Fibroblast of lung (primary cell): ENCODE results near the gene GRSF1. TPM values are rescaled to one million over a fixed set of nuclear protein-coding genes. Genes with fewer than 3 reads are reported as not detected.
A peak's percentile ranks its signal among the peaks of the same experiment; 100 is the strongest.
"Not testable (repeated sequence)": the region's sequence is repeated elsewhere in the genome, so short reads cannot be mapped to it uniquely, and the experiment has no call there.

Experiments
- DNase-seq, 2 donors: peaks; one replicate each; pipeline versions ENCODE4 v3.0.0 to v3.0.0-alpha.2; 2010; ENCODE audit warnings: low read depth in 2 of 2
- H2AFZ ChIP-seq: 2 replicates; pipeline ENCODE4 v1.5.1; 2012; ENCODE audit warnings: low read length, control low read depth, inconsistent platforms
- H3K27ac ChIP-seq: 2 replicates; pipeline ENCODE4 v1.5.1; 2011; ENCODE audit warnings: low read length, control low read depth; ENCODE audit not compliant: insufficient read depth
- H3K27me3 ChIP-seq: 2 replicates; pipeline ENCODE4 v1.5.1; 2011; ENCODE audit warnings: mild to moderate bottlenecking, low read length; ENCODE audit not compliant: control insufficient read depth, insufficient read depth
- H3K36me3 ChIP-seq: 2 replicates; pipeline ENCODE4 v1.5.1; 2011; ENCODE audit warnings: low read length; ENCODE audit not compliant: control insufficient read depth, insufficient read depth
- H3K4me1 ChIP-seq: 2 replicates; pipeline ENCODE4 v1.5.1; 2011; ENCODE audit warnings: low read length; ENCODE audit not compliant: control insufficient read depth, insufficient read depth; ENCODE audit errors: extremely low read depth
- H3K4me2 ChIP-seq: 2 replicates; pipeline ENCODE4 v1.5.1; 2011; ENCODE audit warnings: low read length, control low read depth; ENCODE audit not compliant: insufficient read depth; ENCODE audit errors: extremely low read depth
- H3K4me3 ChIP-seq, 4 experiments: fragments of 200-600 bp in 1 of 4; sonication (generic) in 1 of 4; replicated peaks in 1 of 4; 2 replicates each; pipeline ENCODE4 v1.5.1; 2011 to 2016; ENCODE audit warnings: low read length in 4 of 4, low read depth in 3 of 4, mild to moderate bottlenecking in 3 of 4, control low read depth in 2 of 4, inconsistent platforms in 1 of 4, mixed read lengths in 1 of 4; ENCODE audit not compliant: insufficient read depth in 1 of 4; ENCODE audit errors: control extremely low read depth in 1 of 4
- H3K79me2 ChIP-seq: 2 replicates; pipeline ENCODE4 v1.5.1; 2012; ENCODE audit warnings: mild to moderate bottlenecking, low read length, inconsistent platforms; ENCODE audit not compliant: control insufficient read depth, insufficient read depth
- H3K9ac ChIP-seq: 2 replicates; pipeline ENCODE4 v1.5.1; 2011; ENCODE audit warnings: mild to moderate bottlenecking, low read length, control low read depth; ENCODE audit not compliant: insufficient read depth
- H3K9me3 ChIP-seq: 2 replicates; pipeline ENCODE4 v1.5.1; 2012; ENCODE audit warnings: low read depth, low read length; ENCODE audit not compliant: control insufficient read depth, insufficient read depth
- H4K20me1 ChIP-seq: 2 replicates; pipeline ENCODE4 v1.5.1; 2011; ENCODE audit warnings: low read length; ENCODE audit not compliant: control insufficient read depth, insufficient read depth; ENCODE audit errors: extremely low read depth
- CTCF ChIP-seq, 2 donors: IDR thresholded peaks in 1 of 2; conservative IDR thresholded peaks in 1 of 2; 1 replicate in 1 of 2; 2 replicates in 1 of 2; pipeline ENCODE4 v1.5.1; 2011 to 2012; ENCODE audit warnings: low read length in 2 of 2, control low read depth in 1 of 2, inconsistent platforms in 1 of 2, low read depth in 1 of 2, mild to moderate bottlenecking in 1 of 2
- EZH2 ChIP-seq: IDR thresholded peaks from 2 replicates; pipeline ENCODE4 v1.5.1; 2012; ENCODE audit warnings: low read length, control low read depth, mild to moderate bottlenecking; ENCODE audit errors: missing control alignments
- polyA plus RNA-seq, 2 donors: library from polyadenylated mRNA; depleted of rRNA in 1 of 2; stranded (reverse) in 1 of 2; unstranded in 1 of 2; fragments of >200 nt; gene quantifications; 2 replicates each; pipeline ENCODE4 v1.2.1, GENCODE V29; 2011 to 2012; ENCODE audit warnings: missing spikeins in 1 of 2
- total RNA-seq: library from RNA; depleted of rRNA; stranded (reverse); fragments of >200 nt; gene quantifications from 2 replicates; pipeline ENCODE4 v1.2.1, GENCODE V29; 2014

GRSF1 gene
- total and polyA plus RNA-seq, 2 donors (not counting 1 experiment from before 2014, with no cell fraction given), result 73.3 to 101 TPM

- H3K36me3 ChIP-seq, result no peaks in the 10 kb centered on the region
- TF ChIP-seq CTCF (conservative IDR thresholded peaks at IDR 0.05 in 1 of 2, IDR thresholded peaks at IDR 0.05 in 1 of 2; ENCODE audit: low read depth in 1 of 2, low read length in 2 of 2), result no peak
- no peak for TF ChIP-seq EZH2
- H3K79me2 ChIP-seq, result peaks cover 31% of the 10 kb centered on the region
- no peak overlapping the region for H3K27ac ChIP-seq
- no peak overlapping the region for H3K9ac ChIP-seq
- no peak overlapping the region for H3K4me2 ChIP-seq
- no peaks in the 10 kb centered on the region for H4K20me1 ChIP-seq
- H3K4me3 ChIP-seq, result no peak overlapping the region
- no peak for DNase-seq
- H3K4me1 ChIP-seq, result no peaks in the 10 kb centered on the region
- no peaks in the 10 kb centered on the region for H3K9me3 ChIP-seq
- no peak overlapping the region for H2AFZ ChIP-seq
- no peaks in the 10 kb centered on the region for H3K27me3 ChIP-seq
These were observed 1.5 kb upstream of the GRSF1 start for GRCh38 chr4:70841211-70841610.

- H3K79me2 ChIP-seq, result peaks cover 37% of the 10 kb centered on the region
- H3K9ac ChIP-seq, H3K36me3 ChIP-seq, DNase-seq, H3K4me2 ChIP-seq, H3K9me3 ChIP-seq, H3K4me3 ChIP-seq, H4K20me1 ChIP-seq, H3K27me3 ChIP-seq, H2AFZ ChIP-seq, H3K27ac ChIP-seq, H3K4me1 ChIP-seq: not testable (repeated sequence)
These were observed 941 bp upstream of the GRSF1 start for GRCh38 chr4:70840631-70841030.

GRCh38 chr4:70840137-70840536, 447 bp upstream of the GRSF1 start:
- H2AFZ ChIP-seq, H3K9me3 ChIP-seq, H3K36me3 ChIP-seq, H3K27me3 ChIP-seq, H4K20me1 ChIP-seq, H3K4me2 ChIP-seq, H3K9ac ChIP-seq, H3K27ac ChIP-seq, H3K4me3 ChIP-seq, H3K4me1 ChIP-seq: not testable (repeated sequence)
- H3K79me2 ChIP-seq, result peaks cover 42% of the 10 kb centered on the region
- DNase-seq, result peak; percentile 47 to 53

DNA sequence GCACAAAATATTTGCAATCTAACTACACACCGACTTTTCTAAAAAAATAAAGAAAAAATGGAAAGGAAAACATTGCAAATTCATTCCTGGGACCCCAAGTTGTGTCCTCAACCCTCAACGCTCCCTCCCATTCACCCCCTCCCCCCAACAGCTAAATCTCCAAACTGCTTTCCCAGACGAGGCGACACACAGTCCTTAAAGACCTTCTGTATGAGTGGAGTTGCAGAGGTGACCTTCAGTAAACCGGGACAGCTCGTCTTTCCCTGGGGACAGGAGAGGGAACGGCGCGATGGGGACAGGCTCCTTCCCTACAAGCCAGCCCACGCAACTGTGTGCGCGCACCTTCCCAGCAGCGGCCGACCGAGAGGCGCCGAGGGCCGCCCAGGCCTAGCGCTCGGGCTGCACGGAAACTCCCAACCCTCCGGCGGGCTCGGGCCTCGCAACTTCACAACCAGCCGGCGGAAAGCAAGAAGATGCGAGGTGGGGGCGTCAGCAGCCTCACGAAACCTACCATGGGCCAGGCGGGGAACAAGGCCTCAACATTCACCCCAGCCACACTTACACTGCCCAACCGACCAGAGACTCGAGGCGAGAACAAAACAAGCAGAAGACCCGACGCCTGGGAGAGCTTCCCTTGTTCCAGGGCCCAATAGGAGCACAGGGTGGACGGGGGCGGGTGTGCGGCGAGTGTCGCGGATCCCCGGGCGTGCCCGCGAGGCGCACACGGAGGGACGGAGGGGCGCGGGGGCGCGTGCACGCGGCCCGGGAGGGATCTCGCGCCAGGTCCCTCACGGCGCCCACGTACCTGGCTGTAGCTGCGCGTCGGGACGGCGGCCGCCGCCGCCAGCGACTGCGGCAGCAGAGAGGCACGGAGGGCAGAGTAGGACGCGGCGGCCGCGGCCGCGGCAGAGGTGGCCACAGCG, 763 bp downstream of the GRSF1 start:
- H4K20me1 ChIP-seq, result no peaks in the 10 kb centered on the region
- H3K4me3 ChIP-seq, result peak overlapping the region; percentile 80 to 99 (median 94)
- peak overlapping the region; percentile 90 for H3K27ac ChIP-seq
- TF ChIP-seq EZH2 (no peak), CTCF (conservative IDR thresholded peaks at IDR 0.05 in 1 of 2, IDR thresholded peaks at IDR 0.05 in 1 of 2; ENCODE audit: low read depth in 1 of 2, low read length in 2 of 2) (no peak)
- no peaks in the 10 kb centered on the region for H3K27me3 ChIP-seq
- H3K4me2 ChIP-seq, result peak overlapping the region; percentile 55
- H3K36me3 ChIP-seq, result no peaks in the 10 kb centered on the region
- peaks cover 52% of the 10 kb centered on the region for H3K79me2 ChIP-seq
- no peaks in the 10 kb centered on the region for H3K9me3 ChIP-seq
- H3K4me1 ChIP-seq, result no peaks in the 10 kb centered on the region
- H2AFZ ChIP-seq, result peak overlapping the region; percentile 81
- H3K9ac ChIP-seq, result peak overlapping the region; percentile 84
- DNase-seq, result peak; percentile 53 to 69
